ENCODE data around the gene MYO15A.

MYO15A gene, protein sequence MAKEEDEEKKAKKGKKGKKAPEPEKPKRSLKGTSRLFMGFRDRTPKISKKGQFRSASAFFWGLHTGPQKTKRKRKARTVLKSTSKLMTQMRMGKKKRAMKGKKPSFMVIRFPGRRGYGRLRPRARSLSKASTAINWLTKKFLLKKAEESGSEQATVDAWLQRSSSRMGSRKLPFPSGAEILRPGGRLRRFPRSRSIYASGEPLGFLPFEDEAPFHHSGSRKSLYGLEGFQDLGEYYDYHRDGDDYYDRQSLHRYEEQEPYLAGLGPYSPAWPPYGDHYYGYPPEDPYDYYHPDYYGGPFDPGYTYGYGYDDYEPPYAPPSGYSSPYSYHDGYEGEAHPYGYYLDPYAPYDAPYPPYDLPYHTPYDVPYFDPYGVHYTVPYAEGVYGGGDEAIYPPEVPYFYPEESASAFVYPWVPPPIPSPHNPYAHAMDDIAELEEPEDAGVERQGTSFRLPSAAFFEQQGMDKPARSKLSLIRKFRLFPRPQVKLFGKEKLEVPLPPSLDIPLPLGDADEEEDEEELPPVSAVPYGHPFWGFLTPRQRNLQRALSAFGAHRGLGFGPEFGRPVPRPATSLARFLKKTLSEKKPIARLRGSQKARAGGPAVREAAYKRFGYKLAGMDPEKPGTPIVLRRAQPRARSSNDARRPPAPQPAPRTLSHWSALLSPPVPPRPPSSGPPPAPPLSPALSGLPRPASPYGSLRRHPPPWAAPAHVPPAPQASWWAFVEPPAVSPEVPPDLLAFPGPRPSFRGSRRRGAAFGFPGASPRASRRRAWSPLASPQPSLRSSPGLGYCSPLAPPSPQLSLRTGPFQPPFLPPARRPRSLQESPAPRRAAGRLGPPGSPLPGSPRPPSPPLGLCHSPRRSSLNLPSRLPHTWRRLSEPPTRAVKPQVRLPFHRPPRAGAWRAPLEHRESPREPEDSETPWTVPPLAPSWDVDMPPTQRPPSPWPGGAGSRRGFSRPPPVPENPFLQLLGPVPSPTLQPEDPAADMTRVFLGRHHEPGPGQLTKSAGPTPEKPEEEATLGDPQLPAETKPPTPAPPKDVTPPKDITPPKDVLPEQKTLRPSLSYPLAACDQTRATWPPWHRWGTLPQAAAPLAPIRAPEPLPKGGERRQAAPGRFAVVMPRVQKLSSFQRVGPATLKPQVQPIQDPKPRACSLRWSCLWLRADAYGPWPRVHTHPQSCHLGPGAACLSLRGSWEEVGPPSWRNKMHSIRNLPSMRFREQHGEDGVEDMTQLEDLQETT (N-terminal part only)

DNA sequence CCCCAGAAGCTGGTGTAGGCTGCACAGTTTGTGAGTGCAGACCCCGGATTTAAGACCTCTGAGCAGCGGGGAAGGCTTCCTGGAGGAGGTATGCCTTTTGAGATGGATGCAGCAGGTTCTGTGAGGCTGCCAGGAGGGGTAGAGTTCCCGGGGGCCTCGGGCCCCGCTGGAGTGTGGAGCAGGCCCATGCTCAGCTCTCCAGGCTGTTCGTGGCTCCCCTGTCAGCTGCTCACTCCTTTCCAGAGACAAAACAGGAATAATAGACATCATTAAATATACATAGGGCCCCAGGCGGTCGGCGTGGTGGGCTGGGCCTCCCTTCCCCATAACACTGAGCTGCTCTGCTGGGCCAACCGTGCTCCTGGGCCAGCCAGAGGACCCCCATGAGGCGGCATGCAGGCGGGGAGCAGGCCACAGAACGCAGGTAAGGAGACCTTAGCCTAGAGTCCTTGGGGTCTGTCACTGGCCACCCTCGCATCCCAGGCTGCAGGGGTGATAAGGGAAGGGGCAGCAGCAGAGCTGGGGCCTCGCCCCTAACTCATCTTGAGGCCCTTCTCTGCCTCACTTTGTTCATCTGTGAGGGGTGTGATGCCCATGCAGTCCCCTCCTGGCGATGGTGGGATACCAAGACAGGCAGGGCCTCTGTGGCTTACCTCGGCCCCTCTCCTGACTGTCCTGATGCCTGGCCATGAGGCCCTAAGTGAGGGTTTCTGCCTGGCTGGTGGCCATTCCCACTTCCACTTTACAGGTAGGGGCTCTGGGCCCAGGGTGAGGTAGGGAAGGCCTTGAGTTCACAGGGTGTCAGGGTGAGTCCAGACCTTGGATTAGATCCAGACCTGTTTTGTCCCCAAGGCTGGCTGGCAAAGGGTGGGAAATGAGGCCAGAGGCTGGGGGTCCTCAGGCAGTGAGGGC lies at the start of gene MYO15A:
Gene MYO15A, plus strand, starts transcription at position 356 of the 912 bp plus-strand sequence. CDS start 10,045 bp downstream, outside the sequence.
- no peak for DNase-seq

DNA sequence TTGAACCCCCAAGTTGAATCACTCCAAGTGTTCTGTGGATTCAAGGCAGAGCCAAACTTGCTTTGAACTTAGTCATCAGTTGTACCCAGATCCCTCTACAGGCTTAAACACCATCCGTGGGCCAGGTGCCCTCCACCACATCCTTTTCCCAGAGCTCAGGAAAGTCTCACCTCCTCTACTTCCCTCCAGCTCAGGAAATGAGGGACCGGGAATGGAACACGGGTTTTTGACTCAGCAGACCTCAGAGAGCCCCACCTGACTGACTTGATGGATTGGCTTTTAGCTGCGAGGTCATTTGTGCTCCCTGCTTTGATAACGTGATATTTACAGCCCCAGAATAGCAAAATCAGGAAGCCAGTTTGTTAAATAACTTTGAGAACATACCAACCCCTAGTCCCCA lies 49.3 kb upstream of the MYO15A start:
- DNase-seq, result no peak

DNA sequence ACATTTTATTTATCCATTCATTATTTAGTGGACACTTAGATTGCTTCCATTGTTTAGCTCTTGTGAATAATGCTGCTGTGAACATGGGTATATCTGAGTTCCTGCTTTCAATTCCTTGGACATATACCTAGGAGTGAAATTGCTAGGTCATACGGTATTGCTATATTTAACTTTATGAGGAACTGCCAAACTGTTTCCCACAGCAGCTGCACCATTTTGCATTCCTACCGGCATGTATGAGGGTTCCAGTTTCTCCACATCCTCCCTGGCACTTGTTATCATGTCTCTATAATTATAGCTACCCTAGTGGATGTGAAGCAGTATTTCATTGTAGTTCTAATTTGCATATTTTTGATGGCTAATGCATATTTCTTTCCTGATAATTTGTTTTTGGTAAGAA lies 44.5 kb upstream of the MYO15A start:
- no peak for DNase-seq

DNA sequence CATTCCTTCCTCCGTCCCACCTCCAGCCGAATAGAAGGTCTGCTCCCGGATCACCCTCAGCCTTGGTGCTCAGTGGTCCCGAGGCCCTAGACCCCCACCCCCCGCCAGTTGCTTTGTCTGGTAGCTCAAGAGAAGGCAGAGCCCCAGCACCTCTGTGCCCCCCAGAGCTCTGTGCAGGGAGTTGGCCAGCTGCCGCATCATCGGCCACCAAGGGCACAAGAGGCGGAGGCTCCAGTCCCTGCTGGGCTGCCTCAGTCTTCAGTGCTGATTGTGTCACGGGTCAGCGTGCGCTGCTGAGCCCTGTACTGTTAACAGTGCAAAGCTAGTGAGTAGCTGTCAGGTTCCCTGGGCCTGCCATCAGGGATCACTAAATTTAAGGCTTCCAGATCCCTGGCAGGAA lies 43.0 kb upstream of the MYO15A start:
- no peak for DNase-seq

DNA sequence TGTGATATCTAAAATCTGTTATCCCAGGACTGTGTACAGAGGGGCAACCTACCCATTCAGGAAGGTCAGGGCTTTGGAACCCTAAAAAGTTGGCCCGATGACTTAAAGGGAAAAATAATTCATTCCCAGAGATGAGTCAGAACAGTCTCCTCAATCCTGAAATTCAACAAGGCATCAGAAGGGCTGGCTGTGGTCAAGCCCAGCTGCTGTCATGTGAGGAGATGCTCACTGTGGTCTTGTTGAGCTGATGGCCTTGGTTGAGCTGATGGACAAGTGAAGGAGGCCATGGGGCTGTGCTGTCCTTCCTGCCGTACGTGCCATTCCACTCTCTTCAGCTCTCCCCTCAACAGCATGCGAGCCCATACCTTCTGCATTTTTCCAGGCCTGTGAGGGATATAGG lies 41.7 kb upstream of the MYO15A start:
- DNase-seq, result no peak

DNA sequence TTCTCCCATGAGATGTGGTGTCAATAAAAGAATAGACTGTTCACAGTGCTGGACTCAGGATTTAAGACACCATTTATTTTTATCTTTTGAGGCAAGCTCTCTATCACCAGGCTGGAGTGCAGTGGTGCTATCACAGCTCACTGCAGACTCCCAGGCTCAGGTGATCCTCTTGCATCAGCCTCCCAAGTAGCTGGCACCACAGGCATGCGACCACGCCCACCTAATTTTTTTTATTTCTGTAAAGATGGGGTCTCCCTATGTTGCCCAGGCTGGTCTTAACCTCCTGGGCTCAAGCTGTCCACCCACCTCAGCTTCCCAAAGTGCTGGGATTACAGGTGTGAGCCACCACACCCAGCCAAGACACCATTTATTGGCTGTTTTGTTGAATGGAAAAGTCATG lies 39.5 kb upstream of the MYO15A start:
- no peak for DNase-seq

DNA sequence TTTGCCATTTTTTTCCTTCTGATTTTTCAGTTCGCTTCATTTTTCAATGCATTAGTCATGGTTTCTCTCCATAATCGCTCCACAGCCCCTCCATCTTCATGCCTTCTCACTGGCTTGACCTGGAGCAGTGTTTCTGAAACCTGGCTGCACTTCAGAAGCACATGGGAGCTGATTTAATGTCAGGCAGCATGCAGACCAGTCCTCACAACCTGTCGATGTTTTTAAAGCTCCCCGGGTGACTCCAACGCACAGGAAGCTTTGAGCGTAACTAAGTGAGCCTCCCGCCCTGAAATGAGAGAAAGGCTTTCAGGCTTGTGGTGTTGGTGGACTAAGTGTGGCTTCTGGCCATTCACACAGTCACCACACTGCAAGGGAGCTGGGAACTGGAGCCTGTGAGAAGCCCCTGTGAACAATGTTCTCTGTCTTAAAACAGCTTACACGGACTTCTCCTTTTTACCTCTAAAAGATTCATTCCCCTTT lies 37.7 kb upstream of the MYO15A start:
- DNase-seq, result no peak

DNA sequence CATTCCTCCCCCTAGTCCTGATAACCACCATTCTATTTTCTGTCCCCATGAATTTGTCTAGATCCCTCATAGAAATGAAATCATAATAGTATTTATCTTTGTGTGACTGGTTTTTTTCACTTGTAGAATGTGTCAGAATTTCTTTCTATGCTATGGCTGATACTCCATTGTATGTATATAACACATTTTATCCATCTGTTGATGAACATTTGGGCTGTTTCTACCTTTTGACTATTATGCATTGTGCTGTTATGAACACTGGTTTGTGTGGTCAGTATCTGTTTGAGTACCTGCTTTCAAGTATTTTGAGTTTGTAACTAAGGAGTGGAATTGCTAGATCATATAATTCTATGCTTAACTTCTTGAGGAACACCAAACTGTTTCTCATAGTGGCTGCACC lies 36.8 kb upstream of the MYO15A start:
- no peak for DNase-seq

DNA sequence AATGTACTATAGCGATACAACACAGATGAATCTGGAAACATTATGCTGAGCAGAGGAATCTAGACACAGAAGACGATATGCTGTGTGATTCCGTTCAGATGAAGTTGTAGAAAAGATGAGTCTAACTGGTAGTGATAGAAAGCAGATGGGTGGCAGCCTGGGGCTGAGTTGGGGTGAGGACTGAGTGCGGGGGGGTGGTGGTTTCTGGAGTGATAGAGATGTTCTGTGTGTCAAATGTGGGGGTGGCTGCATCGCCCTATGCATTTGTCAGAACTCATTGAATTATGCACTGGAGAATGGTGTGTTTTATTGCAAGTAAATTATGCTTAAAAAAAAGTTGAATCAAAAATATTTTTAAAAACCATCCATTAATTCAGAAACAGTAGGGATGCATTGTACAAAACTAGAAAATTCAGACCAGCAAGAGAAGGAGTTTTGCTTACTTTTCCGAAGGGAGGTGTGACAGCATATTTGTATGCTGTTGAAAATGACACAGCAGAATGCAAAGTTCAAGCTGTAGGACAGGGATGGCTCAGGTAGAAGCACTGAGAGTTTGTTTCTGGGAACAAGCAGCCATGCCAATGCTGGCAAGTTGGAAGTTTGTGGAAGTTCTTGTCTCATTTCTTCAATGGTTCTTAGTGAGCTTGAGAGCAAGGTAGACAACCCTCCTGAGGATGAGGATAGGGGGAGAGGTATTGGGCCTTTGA lies 33.8 kb upstream of the MYO15A start:
- DNase-seq, result no peak

DNA sequence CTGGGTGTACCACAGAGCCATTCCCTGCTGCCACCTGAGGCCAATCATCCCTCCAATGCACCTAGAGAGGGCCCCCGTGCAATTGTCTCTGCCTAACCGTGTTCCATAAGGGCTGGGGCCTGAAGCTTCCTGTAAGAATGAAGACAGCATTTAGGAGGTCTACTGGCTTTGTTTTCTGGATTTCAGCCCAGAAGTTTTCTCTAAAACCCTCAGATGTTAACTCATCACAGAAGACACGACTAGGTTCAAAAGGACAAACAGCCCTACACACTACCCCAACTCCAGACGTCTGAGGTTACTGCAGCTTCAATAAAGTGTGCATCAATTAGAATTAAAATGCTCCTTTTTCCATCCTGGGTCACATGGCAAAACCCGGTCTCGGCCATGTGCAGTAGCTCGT lies 31.6 kb upstream of the MYO15A start:
- DNase-seq, result no peak

DNA sequence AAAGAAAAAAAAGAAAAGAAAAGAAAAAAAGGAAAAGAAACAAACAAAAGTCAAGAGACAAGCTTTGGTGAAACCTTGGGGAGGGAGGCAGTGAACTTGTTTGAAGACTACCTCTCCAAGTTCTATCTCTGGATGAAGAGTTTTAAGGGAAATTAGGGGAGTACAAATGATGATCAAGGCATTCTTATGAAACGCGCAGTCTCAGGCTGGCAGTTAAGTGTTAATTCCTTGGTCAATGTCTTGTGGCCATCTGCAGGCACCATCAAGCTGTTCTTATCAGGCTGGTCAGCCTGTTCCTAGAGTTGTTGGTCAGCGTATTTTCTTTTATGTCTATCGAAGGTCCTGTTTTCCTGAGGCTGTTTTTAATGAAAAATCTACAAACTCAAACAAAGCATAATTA lies 29.0 kb upstream of the MYO15A start:
- DNase-seq, result no peak

DNA sequence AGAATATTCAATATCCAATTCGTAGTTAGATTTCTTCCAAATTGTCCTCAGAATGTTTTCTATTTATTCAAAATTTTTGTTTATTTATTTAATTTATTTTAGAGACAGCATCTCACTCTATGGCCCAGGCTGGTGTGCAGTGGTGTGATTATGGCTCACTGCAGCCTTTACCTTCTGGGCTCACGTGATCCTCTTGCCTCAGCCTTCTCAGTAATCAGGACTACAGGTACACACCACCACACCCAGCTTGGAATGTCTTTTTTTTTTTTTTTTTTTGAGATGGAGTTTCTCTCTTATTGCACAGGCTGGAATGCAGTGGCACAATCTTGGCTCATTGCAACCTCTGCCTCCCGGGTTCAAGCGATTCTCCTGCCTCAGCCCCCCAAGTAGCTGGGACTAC lies 24.3 kb upstream of the MYO15A start:
- no peak for DNase-seq

DNA sequence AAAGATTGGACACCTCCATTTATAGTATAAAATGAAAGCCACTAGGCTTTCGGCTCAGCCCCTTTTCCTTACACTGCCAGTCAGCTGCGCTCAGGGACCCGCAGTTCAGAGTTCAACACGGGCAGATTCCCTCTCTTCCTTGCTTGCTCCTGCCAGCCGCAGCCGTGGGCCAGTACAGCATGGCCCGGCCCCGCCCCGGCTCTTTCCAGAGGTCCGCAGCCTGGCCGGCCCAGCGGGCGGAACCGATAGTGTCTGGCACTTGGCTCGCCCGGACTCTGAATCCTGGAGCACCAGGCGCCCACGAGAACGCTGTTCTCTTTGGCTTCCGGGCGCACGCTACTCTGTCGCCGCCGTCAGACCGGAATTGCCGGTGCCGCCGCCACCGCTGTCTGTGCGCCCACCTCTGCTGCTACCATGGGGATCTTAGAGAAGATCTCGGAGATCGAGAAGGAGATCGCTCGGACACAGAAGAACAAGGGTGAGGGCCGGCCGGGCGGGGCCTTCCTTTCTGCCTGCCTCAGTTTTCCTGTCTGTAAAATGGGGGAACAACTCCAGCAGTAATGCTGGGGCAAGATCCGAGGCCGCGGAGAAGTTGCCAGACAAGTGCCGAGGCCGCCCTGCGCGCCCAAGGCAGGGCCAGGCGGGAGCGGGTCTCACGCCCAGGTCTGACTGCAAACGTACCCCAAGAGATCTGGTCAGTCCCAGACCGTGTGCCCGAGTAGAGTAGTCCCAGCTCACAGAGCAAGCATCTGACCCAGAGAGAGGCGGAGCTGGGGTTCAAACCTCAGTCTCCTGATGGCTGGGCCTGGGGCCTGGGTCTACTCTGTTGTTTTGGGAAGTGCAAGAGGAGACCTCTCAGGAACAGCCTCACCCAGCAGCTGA lies 20.7 kb upstream of the MYO15A start, which contains the start of gene DRG2:
Gene DRG2, plus strand, starts transcription at position 339 of the 882 bp plus-strand sequence. Its CDS starts 76 bp downstream, at position 415.
- DNase-seq, result peak; percentile 86

DNA sequence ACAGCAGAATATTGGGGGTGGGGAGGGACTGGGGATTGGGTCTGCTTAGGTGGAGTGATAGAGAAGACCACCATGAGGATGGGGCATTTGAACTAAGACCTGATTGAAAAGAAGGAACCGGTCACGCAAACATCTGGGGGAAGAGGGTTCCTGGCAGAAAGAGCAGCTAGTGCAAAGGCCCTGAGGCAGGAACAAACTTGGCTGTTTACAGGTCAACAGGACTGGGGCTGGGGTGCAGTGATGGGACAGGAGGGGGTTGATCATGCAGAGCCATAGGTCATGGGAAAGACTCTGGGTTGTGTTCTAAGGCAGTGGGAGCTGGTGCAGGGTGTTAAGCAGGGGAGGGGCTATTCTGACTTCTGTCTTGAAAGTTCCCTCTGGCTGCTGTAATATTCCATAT lies 18.9 kb upstream of the MYO15A start:
- DNase-seq, result no peak

DNA sequence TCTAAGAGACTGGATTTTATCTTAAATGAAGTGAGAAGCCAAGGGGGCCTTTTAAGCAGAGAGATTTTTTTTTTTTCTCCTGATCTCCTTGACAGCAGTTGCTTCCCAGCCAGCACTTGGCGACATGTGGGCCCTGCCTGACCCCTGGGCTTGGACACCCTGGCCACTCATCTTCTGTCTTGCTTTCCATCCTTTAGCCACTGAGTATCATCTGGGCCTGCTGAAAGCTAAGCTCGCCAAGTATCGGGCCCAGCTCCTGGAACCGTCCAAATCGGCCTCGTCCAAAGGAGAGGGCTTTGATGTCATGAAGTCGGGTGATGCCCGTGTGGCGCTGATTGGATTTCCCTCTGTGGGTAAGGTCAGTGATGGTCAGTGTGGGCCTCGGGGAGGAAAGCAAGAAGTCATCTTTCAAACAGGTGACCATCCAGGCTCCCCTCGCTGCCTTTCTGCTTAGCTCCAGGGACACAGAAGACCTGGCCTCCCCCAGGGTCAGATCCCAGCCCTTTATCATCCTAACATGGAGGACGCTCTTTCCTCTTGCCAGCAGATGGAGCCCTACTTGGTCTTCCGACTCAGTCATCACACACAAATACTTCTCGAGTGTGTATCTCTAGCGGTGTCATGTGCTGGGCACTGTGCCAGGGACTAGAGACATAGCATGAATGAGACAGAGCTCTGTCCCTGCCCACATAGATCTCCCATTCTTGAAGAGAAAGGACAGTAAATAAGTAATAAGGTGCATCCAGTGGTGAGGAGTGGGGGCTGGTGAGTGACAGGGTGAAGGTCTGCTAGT lies 14.7 kb upstream of the MYO15A start:
- DNase-seq, result no peak

DNA sequence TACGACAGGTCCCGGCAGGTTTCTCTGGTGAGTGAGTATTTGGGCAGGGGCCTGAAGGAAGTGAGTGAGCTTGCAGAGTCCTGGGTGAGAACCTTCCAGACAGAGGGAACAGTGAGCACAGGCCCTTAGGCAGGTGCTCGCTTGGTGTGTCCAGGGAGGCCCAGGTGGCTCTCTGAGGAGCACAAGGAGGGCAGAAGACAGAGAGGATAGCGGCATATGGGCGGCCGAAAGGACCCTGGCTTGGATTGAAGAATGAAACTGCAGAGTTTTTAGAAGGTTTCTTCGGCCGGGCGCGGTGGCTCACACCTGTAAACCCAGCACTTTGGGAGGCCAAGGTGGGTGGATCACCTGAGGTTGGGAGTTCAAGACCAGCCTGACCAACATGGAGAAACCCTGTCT lies 14.1 kb upstream of the MYO15A start:
- no peak for DNase-seq

DNA sequence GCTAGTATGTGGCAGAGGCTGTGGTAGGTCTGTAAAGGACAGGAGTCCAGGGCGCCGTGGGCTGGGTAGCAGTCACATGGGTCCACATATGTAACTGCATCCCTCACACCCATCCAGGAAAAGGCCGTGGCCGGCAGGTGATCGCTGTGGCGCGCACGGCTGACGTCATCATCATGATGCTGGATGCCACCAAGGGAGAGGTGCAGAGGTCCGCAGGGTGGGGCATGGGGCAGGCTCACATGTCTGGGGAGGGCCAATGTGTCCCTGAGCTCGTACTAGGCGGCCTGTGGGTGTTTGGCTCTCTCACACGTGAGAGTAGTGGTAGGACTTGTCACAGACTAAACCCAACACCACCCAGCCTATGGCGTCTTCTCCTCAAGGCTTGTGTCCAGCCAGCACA lies 9.0 kb upstream of the MYO15A start:
- DNase-seq, result no peak

DNA sequence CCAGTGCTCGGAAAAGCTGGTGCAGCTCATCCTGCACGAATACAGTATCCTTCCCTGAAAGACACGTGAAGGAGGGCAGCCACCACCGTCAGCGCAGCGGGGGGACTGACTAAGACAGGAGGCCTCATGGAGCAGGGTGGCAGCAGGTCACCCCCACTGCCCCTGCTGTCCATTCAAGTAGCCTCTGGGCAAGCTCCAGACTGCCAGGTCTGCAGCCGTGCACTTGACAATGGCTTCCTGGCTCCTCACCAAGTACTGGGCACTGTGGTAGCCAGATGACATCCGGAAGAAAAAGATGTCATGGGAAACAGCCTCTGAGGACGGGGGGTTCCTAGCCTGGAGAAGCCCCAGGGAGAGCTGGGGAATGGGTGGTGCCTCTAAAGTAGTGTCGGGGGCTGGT lies 7.9 kb upstream of the MYO15A start:
- DNase-seq, result no peak

DNA sequence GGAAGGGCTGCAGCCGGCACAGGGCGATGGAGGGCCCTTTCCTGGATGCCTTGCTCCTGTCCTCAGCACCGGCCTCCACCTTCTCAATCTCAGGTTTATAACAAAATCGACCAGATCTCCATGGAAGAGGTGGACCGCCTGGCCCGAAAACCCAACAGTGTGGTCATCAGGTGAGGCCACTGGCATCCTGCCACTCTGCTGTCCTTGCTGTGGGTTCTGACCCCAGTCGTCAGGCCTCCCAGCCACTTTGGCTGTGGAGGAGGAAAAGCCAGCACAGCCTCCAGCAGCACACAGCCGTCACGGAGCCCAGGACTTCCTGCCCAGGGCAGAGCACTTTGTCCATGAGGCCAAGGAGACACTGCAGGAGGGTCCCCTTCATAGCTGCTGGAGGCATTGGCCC lies 6.7 kb upstream of the MYO15A start:
- DNase-seq, result no peak

Measured in T1000 (cell line).